Subcutaneous abdominal adipose tissue (tissue), 5 donors: ENCODE results near the gene CFAP221.
A peak's percentile ranks its signal among the peaks of the same experiment; 100 is the strongest.

Source experiments
- H3K27ac ChIP-seq: one replicate; pipeline ENCODE4 v1.7.0; 2013; ENCODE audit warnings: low read depth, mild to moderate bottlenecking, inconsistent platforms, low read length, moderate library complexity
- H3K27me3 ChIP-seq, 5 donors: one replicate each; pipeline ENCODE4 v1.7.0; 2013; ENCODE audit warnings: low read length in 5 of 5, inconsistent platforms in 1 of 5; ENCODE audit not compliant: control insufficient read depth in 5 of 5, insufficient read depth in 4 of 5
- H3K36me3 ChIP-seq, 5 donors: one replicate each; pipeline ENCODE4 v1.7.0; 2013; ENCODE audit warnings: low read length in 5 of 5; ENCODE audit not compliant: control insufficient read depth in 5 of 5, insufficient read depth in 5 of 5
- H3K4me1 ChIP-seq, 5 donors: one replicate each; pipeline ENCODE4 v1.7.0; 2013; ENCODE audit warnings: low read length in 5 of 5, mild to moderate bottlenecking in 3 of 5, moderate library complexity in 1 of 5; ENCODE audit not compliant: control insufficient read depth in 5 of 5, insufficient read depth in 5 of 5
- H3K4me3 ChIP-seq, 5 donors: one replicate each; pipeline ENCODE4 v1.7.0; 2013; ENCODE audit warnings: low read length in 5 of 5, low read depth in 1 of 5
- H3K9ac ChIP-seq, 5 donors: one replicate each; pipeline ENCODE4 v1.7.0; 2013; ENCODE audit warnings: low read length in 5 of 5, mild to moderate bottlenecking in 4 of 5, moderate library complexity in 3 of 5
- H3K9me3 ChIP-seq, 5 donors: one replicate each; pipeline ENCODE4 v1.7.0; 2013; ENCODE audit warnings: low read length in 5 of 5; ENCODE audit not compliant: control insufficient read depth in 5 of 5
- donor health status: healthy.
- donor health status: healthy.
- donor health status: healthy.
- donor health status: healthy.
- donor health status: healthy.

Gene CFAP221

DNA sequence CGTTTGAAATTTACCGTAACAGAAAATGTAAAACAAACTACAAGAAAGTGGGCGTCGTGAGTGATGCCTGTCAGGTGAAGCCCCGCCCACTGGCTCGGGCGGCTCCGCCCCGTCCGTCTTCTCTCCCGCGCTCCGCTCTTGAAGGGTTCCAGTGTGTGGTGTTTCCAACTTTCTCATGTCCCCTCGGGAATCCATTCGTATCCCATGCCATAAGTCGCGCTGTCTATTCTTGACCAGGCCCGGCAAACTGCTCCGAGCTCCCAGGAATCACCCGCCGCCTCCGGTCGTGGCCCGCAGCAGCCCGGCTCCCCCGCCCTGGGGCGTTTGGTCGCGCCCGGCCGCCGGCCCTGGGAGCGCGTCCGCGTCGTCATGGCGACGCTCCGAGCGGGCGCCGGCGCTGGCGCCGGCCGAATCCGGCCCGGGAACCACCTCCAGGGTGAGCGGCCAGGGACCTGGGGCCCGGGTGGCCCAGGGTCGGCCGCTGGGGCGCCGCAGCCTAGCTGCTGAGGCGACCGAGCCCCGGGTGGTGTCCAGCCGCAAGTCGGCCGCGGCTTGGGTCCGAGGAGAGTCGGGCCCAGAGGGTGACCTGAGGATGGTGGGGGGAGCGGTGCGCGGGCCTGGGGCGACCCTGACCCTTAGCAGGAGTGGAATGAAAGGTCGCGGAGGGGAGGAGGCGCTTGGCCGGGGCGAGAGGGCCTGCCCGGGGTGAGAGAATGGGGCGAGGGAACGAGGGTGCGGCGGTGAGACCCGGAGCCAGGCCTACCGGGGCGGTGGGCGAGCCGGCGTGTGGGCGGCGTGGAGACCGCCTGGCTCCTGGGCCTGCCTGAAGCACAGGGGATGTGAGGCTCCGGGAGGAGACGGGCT is at the start of gene CFAP221:
TSS of gene CFAP221 (plus strand) at position 375 of the 864 bp plus-strand sequence. CDS start 1,683 bp downstream, outside the sequence.
- Histone ChIP-seq H3K27ac (peak within 1 kb of the TSS; percentile 30), H3K9me3 (peaks cover 0 to 6% (median 4%) of the 10 kb centered on the region in 5 donors), H3K4me3 (peak within 1 kb of the TSS; percentile 31 to 75 (median 64)), H3K4me1 (peaks cover 0 to 20% (median 12%) of the 10 kb centered on the region in 5 donors), H3K9ac (peak within 1 kb of the TSS in 3 of 5 donors; percentile 53 to 64 (median 57)), H3K27me3 (peaks cover 0 to 2% (median 0%) of the 10 kb centered on the region in 5 donors), H3K36me3 (no peaks in the 10 kb centered on the region)

DNA sequence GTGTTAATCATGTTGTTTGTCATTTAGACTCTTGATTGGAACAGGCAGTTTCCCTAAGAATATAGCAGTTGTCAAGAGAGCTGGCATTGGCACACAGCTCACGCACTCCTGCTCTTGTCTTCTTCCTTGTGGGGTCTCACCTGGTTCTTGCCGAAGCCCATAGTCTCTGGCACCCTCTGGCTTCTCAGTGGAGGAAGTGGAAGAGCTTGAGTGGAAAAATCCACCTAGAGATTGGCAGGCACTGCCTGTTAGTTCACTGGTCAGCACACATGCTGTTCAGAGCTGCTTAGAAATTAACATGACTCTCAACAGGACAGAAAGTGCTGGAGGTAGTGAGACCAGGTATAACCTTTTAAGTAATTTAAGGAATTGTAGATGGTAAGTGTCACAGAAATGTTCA is 48.3 kb upstream of the CFAP221 start:
- peaks cover 0 to 14% (median 3%) of the 10 kb centered on the region in 5 donors for H3K4me1 ChIP-seq
- H3K27ac ChIP-seq, result no peak overlapping the region

DNA sequence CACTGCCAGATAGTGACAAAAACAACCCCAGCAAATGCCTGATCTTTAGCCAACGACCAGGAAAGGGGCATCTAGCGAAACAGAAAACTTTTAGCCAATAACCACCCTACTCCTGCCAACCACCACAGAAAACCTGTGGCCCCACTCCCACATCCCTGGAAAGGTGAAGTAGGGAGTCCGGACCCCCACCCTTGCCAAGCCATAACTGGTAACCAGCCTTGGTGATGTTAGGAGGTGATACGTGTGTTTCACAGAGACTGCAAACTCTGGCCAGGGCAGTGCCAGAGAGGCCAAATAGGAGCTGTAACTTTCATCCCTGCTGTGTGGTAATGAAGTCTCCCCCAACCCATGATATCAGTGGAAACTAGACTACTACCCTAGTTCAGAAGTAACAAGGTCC is 47.6 kb upstream of the CFAP221 start:
- Histone ChIP-seq H3K27ac (no peak overlapping the region), H3K4me1 (peaks cover 0 to 13% (median 2%) of the 10 kb centered on the region in 5 donors), H3K9me3 (peaks cover 0 to 11% (median 5%) of the 10 kb centered on the region in 5 donors), H3K27me3 (peaks cover 0 to 8% (median 0%) of the 10 kb centered on the region in 5 donors), H3K36me3 (no peaks in the 10 kb centered on the region), H3K9ac (no peak overlapping the region), H3K4me3 (no peak overlapping the region)

More for the DNA sequence above, 48.3 kb upstream of the CFAP221 start:
- Histone ChIP-seq H3K27me3 (peaks cover 0 to 8% (median 0%) of the 10 kb centered on the region in 5 donors), H3K9ac (no peak overlapping the region), H3K4me3 (no peak overlapping the region), H3K9me3 (peaks cover 0 to 11% (median 5%) of the 10 kb centered on the region in 5 donors), H3K36me3 (no peaks in the 10 kb centered on the region)

DNA sequence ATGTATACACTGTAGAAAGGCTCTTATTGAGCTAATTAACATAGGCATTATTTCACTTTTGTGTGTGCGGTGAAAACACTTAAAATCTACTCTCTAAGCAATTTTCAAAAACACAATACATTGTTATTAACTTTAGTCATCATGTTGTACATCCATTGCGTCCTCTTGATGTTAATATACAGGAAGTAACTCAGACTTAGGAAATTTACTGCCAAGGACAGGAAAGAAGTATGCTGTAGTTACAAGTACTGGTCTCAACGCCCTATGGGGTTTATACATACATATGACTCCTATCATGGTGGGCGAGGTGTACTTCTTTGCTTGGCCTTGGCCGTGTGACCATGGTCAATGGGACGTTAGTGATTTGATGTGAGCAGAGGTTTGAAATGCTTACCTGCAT is 35.5 kb upstream of the CFAP221 start:
- Histone ChIP-seq H3K4me3 (no peak overlapping the region), H3K27me3 (peaks cover 0 to 4% (median 0%) of the 10 kb centered on the region in 5 donors), H3K9me3 (no peaks in the 10 kb centered on the region), H3K27ac (no peak overlapping the region), H3K4me1 (no peaks in the 10 kb centered on the region), H3K9ac (no peak overlapping the region), H3K36me3 (no peaks in the 10 kb centered on the region)

DNA sequence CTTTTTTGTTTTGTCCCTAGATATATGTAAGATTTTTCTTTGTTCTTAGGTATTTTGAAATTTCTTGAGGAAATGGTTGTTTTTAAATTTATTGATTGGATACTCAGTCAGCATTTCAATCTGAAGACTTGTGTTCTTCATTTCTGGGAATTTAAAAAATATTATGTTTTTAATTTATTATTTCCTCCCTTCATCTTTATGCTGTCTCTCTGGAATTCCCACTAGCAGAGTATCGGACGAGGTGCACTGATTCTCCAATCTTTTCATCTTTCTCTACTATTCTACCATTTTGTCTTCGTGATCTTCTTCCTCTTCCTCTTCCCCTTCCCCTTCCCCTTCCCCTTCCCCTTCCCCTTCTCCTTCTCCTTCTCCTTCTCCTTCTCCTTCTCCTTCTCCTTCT is 32.3 kb upstream of the CFAP221 start:
- Histone ChIP-seq H3K27me3 (peaks cover 0 to 4% (median 0%) of the 10 kb centered on the region in 5 donors), H3K4me1 (no peaks in the 10 kb centered on the region), H3K9me3 (no peaks in the 10 kb centered on the region), H3K36me3 (no peaks in the 10 kb centered on the region), H3K27ac (no peak overlapping the region), H3K9ac (no peak overlapping the region), H3K4me3 (no peak overlapping the region)

DNA sequence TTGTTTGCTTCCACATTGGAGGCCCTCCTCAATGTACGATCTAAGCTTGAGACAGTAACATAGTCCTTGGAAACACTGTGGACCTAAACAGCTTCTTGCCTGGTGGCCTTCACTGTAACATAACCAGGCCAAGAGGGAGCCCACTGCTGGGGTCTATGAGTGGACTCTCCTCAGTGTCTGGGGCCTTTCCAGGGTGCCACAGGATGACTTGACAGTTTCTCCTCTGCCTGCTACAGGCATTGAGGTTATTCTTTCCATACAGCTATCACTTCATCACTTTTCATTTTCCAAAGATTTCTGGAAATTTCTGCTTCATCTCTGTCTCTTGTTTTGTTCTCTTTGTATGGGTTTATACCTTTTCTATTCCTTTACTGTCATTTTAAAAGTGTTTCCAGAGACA is 31.3 kb upstream of the CFAP221 start:
- Histone ChIP-seq H3K27me3 (peaks cover 0 to 4% (median 0%) of the 10 kb centered on the region in 5 donors), H3K4me3 (no peak overlapping the region), H3K27ac (no peak overlapping the region), H3K36me3 (no peaks in the 10 kb centered on the region), H3K4me1 (no peaks in the 10 kb centered on the region), H3K9me3 (no peaks in the 10 kb centered on the region), H3K9ac (no peak overlapping the region)

DNA sequence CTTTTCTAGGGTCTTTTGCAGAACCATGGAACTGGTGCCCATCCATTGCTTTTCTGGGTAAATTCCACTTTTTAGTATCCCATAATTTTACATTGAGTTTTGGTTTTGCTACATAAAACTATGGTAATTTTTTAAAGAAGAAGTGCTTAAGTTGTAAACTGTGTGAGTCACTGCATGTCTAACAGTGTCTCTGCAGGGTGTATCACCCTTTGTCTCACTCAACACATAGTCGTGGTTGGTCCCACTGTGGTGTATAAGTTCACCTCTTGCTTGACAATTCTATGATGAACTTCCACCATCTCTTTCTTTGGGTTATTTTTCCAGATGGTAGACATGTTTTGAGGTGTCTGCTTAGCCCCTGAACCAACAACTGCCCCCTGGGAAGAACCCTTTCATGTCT is 30.4 kb upstream of the CFAP221 start:
- no peak overlapping the region for H3K4me3 ChIP-seq
- no peak overlapping the region for H3K27ac ChIP-seq
- no peaks in the 10 kb centered on the region for H3K36me3 ChIP-seq
- H3K9ac ChIP-seq, result no peak overlapping the region
- peaks cover 0 to 4% (median 2%) of the 10 kb centered on the region in 5 donors for H3K27me3 ChIP-seq
- H3K4me1 ChIP-seq, result no peaks in the 10 kb centered on the region
- H3K9me3 ChIP-seq, result no peaks in the 10 kb centered on the region

DNA sequence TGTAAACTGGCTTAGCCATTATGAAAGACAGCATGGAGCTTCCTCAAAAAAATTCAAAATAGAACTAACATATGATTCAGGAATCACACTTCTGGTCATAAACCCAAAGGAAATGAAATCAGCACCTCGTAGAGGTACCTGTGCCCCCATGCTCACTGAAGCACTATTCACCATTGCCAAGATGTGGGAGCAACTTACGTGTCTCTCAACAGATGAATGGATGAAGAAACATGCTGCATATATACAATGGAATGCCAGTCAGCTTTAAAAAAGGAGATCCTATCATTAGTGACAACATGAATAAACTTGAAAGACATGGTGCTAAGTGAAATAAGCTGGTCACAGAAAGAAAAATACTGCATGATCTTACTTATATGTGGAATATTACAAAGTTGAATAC is 28.1 kb upstream of the CFAP221 start:
- Histone ChIP-seq H3K4me1 (no peaks in the 10 kb centered on the region), H3K27ac (no peak overlapping the region)

DNA sequence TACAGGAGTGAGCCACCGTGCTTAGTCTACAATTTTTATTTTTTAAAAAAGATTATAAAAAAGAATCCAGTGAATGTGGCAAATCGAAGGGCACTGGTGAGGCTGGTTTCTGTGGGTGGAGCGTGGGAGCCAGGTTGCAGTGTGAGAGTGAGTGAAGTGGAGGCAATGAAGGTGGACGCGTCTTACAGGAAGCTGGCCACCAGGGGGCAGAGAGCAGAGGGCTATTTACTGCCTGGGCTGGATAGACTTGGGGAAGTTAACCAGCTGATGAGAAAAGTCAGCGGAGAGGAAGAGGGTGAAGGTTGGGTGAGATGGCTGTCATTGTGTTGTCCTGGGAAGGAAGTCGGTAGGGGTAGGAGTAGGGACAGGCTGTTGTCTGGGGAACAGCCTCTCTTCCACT is 26.8 kb upstream of the CFAP221 start:
- Histone ChIP-seq H3K36me3 (no peaks in the 10 kb centered on the region), H3K4me3 (no peak overlapping the region), H3K4me1 (no peaks in the 10 kb centered on the region), H3K27me3 (peaks cover 0 to 7% (median 3%) of the 10 kb centered on the region in 5 donors), H3K9ac (no peak overlapping the region), H3K27ac (no peak overlapping the region), H3K9me3 (no peaks in the 10 kb centered on the region)

More for the DNA sequence above, 28.1 kb upstream of the CFAP221 start:
- H3K9me3 ChIP-seq, result no peaks in the 10 kb centered on the region
- no peak overlapping the region for H3K9ac ChIP-seq
- no peaks in the 10 kb centered on the region for H3K36me3 ChIP-seq
- H3K27me3 ChIP-seq, result peaks cover 0 to 4% (median 2%) of the 10 kb centered on the region in 5 donors
- no peak overlapping the region for H3K4me3 ChIP-seq

DNA sequence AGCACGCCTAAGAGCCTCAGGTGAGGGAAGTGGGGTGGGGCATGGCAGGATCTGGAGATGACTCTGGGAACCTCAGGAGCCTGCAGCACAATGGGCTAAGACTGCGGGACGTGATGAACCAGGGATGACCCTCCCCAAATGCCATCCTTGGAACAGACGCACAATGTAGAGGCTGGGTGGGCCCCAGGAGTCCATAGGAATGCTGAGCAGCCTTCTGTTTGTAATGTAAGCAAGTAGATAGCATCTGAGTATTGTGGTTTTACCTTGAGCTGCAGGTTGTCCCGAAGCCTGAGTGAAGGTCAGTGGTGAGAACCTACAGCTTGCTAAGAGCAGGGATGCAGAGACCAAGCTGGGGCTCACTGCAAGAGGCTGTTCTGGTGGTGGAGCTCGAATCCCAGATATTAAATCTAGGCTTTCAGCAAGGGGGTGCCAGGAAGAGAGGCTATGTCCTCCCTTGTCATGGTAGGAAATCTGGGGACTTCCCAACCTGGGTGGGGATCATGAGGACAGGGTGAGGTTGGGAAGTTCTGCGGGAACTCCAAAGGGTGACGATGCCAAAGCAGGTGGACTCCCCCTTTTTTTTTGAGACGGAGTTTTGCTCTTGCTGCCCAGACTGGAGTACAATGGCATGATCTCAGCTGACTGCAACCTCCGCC is 25.7 kb upstream of the CFAP221 start:
- Histone ChIP-seq H3K4me3 (no peak overlapping the region), H3K36me3 (no peaks in the 10 kb centered on the region), H3K9me3 (no peaks in the 10 kb centered on the region), H3K27ac (no peak overlapping the region), H3K4me1 (peaks cover 0 to under 1% (median 0%) of the 10 kb centered on the region in 5 donors), H3K9ac (no peak overlapping the region), H3K27me3 (peaks cover 0 to 14% (median 11%) of the 10 kb centered on the region in 5 donors)
